Adrenal gland (tissue), 12 donors: Measurements from ENCODE around the gene NDUFS8. TPM values are rescaled to one million over a fixed set of nuclear protein-coding genes. Genes with fewer than 3 reads are reported as not detected.

Experiments used
- DNase-seq, 7 donors: peaks; one replicate each; pipeline ENCODE4 v3.0.0-alpha.2; 2019 to 2020
- H3K27ac ChIP-seq, 5 donors: fragments of 200-600 bp; sonication (generic) in 4 of 5; 1 replicate in 3 of 5; 2 replicates in 2 of 5; pipeline versions ENCODE4 v1.5.1 to v1.8.0; 2016 to 2020; ENCODE audit warnings: mild to moderate bottlenecking in 1 of 5
- H3K27me3 ChIP-seq: fragments of 200-600 bp; 2 replicates; pipeline ENCODE4 v1.8.0; 2021
- H3K36me3 ChIP-seq, 2 donors: fragments of 200-600 bp; replicated peaks in 1 of 2; 1 replicate in 1 of 2; 2 replicates in 1 of 2; pipeline versions ENCODE4 v1.5.1 to v1.8.0; 2018 to 2022
- H3K4me1 ChIP-seq, 2 donors: fragments of 200-600 bp; replicated peaks in 1 of 2; 1 replicate in 1 of 2; 2 replicates in 1 of 2; pipeline versions ENCODE4 v1.5.1 to v1.8.0; 2018 to 2021
- H3K4me3 ChIP-seq, 4 donors: fragments of 200-600 bp; sonication (generic) in 3 of 4; one replicate each; pipeline ENCODE4 v1.5.1; 2016 to 2018
- H3K9me3 ChIP-seq, 3 donors: fragments of 200-600 bp; sonication (generic) in 1 of 3; replicated peaks in 1 of 3; 1 replicate in 2 of 3; 2 replicates in 1 of 3; pipeline versions ENCODE4 v1.5.1 to v1.8.0; 2016 to 2021
- CTCF ChIP-seq, 6 experiments: fragments of 450-650 bp in 4 of 6; fragments of 200-600 bp in 2 of 6; sonication (generic) in 1 of 6; IDR thresholded peaks; 1 replicate in 5 of 6; 2 replicates in 1 of 6; pipeline versions ENCODE4 v1.5.1 to v1.8.0; 2016 to 2021; ENCODE audit warnings: antibody characterized with exemption in 6 of 6, mild to moderate bottlenecking in 2 of 6, moderate library complexity in 1 of 6
- POLR2A ChIP-seq, 2 donors: fragments of 450-650 bp; IDR thresholded peaks; one replicate each; pipeline ENCODE4 v1.6.1; 2017; ENCODE audit warnings: antibody characterized with exemption in 2 of 2, mild to moderate bottlenecking in 2 of 2, moderate library complexity in 1 of 2
- WGBS, 4 donors: extraction: QIAGEN DNeasy Blood & Tissue Kit in 2 of 4; methylation state at CpG; one replicate each; pipeline versions ENCODE4 v1.1.5 to v1.1.7; 2013 to 2017; 5-methylcytosine and 5-hydroxymethylcytosine counted together
- intact Hi-C, 2 donors: fragments of 100-400 bp; cut with DNase I; formaldehyde crosslinking; loops; one replicate each; pipeline versions ENCODE4 v1.14.1 to v1.15.0; 2022 to 2023
- polyA plus RNA-seq, 3 donors: library from polyadenylated mRNA; stranded (reverse); fragments of 200-250 nt in 2 of 3; fragments of 350-450 nt in 1 of 3; fragmentation: Illumina TruSeq in 1 of 3; extraction: RNeasy Lipid Tissue Mini Kit (QIAGEN cat#74804) in 1 of 3; gene quantifications; one replicate each; pipeline ENCODE4 v1.2.3, GENCODE V29; 2013 to 2014
- total RNA-seq, 9 donors: library from RNA; depleted of rRNA in 4 of 9; stranded (reverse); fragments of >200 nt in 4 of 9; fragments of 120-200 nt in 1 of 9; fragmentation: NEBNext Ultra II Directional in 1 of 9; extraction: Animal tissue kit (Norgen Biotek cat#: 25700) in 1 of 9; gene quantifications; one replicate each; pipeline versions ENCODE4 v1.1.0 to v1.2.4, GENCODE V29; 2013 to 2023
- donor health status: healthy with polysubstance abuse.
- donor health status: Bipolar disorder and iron deficiency.
- donor health status: DM: yes; HTN: yes; CAD: no.
- donor health status: DM: no; HTN: no; CAD: no.
- donor health status: DM: no; HTN: no; CAD: no.
- donor health status: DM: yes; HTN: yes; CAD: no.

Gene NDUFS8
- total and polyA plus RNA-seq, 12 donors, result 199 to 1,037 (median 520) TPM

DNA sequence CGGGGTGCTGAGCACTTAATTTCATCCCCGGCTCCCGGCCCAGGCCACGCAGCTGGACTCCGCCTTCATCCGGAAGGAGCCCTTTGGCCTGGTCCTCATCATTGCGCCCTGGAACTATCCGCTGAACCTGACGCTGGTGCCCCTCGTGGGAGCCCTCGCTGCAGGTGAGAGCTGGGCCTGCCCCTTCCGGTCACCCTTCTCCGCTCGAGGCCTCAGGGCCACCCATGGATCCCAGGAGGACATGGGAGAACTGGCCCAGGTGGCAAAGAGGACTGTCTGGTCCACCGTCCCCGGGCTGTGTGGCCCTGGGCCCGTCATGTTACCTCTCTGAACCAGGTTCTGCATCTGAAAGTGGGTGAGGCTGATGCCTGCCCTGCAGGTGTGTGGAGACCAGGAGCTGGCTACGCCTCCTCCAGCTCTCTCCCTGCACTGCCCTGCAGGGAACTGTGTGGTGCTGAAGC, 11.7 kb upstream of the NDUFS8 start:
- Histone ChIP-seq H3K4me3 (no peak overlapping the region), H3K36me3 (peaks cover 0 to 5% of the 10 kb centered on the region in 2 donors), H3K4me1 (peaks cover 24 to 48% of the 10 kb centered on the region in 2 donors), H3K27me3 (no peaks in the 10 kb centered on the region), H3K27ac (no peak overlapping the region), H3K9me3 (no peaks in the 10 kb centered on the region)
- intact Hi-C loops, result loop anchor here in 1 of 2 donors (10.0 kb wide), 1 partner anchor 186 kb away; no protein-coding TSS in a partner anchor
- WGBS, 4 donors, result 73 to 90% (median 88%) methylated on average over 3 to 18 of the region's 18 CpGs
- TF ChIP-seq CTCF (IDR thresholded peaks at IDR 0.05), result no peak
- TF ChIP-seq POLR2A (IDR thresholded peaks at IDR 0.05), result no peak
- DNase-seq, result no peak

GRCh38 chr11:68019486-68019885, 11.0 kb upstream of the NDUFS8 start:
- Histone ChIP-seq H3K27me3 (no peaks in the 10 kb centered on the region), H3K27ac (peak overlapping the region in 1 of 5 donors; percentile 37), H3K4me1 (peaks cover 17 to 41% of the 10 kb centered on the region in 2 donors), H3K4me3 (no peak overlapping the region), H3K9me3 (no peaks in the 10 kb centered on the region), H3K36me3 (peaks cover 0 to 5% of the 10 kb centered on the region in 2 donors)
- TF ChIP-seq CTCF (IDR thresholded peaks at IDR 0.05) (no peak), POLR2A (IDR thresholded peaks at IDR 0.05) (no peak)
- DNase-seq, result no peak
- intact Hi-C loops, result loop anchor here in 1 of 2 donors (10.0 kb wide), 1 partner anchor 185 kb away; no protein-coding TSS in a partner anchor
- 89 to 94% (median 89%) methylated on average over 10 to 12 of the region's 12 CpGs; no CpG with 5 or more reads in 1 of the 4 donors for WGBS, 4 donors

- TF ChIP-seq POLR2A (IDR thresholded peaks at IDR 0.05) (peak in 1 of 2 donors; percentile 29), CTCF (IDR thresholded peaks at IDR 0.05) (peak; percentile 28 to 65 (median 40))
- no peaks in the 10 kb centered on the region for H3K27me3 ChIP-seq
- 23 to 40% (median 33%) methylated on average over 9 to 11 of the region's 11 CpGs for WGBS, 4 donors
- H3K9me3 ChIP-seq, result no peaks in the 10 kb centered on the region
- intact Hi-C loops, result no loop called here
- H3K36me3 ChIP-seq, result peaks cover 0 to 5% of the 10 kb centered on the region in 2 donors
- H3K4me3 ChIP-seq, result no peak overlapping the region
- peaks cover 8 to 33% of the 10 kb centered on the region in 2 donors for H3K4me1 ChIP-seq
- peak in 6 of 7 donors; percentile 70 to 81 (median 78) for DNase-seq
- H3K27ac ChIP-seq, result peak overlapping the region in 3 of 5 donors; percentile 41 to 62 (median 62)
Observed at GRCh38 chr11:68020575-68020974, 9.9 kb upstream of the NDUFS8 start.

GRCh38 chr11:68021167-68021787, 9.2 kb upstream of the NDUFS8 start:
- peak in 5 of 6 experiments; percentile 22 to 44 (median 39) for TF ChIP-seq CTCF (IDR thresholded peaks at IDR 0.05)
- TF ChIP-seq POLR2A (IDR thresholded peaks at IDR 0.05), result no peak
- peak overlapping the region in 3 of 5 donors; percentile 41 to 62 (median 62) for H3K27ac ChIP-seq
- peak in 3 of 7 donors; percentile 60 to 70 (median 70) for DNase-seq
- H3K27me3 ChIP-seq, result no peaks in the 10 kb centered on the region
- intact Hi-C loops, result no loop called here
- no peak overlapping the region for H3K4me3 ChIP-seq
- H3K36me3 ChIP-seq, result peaks cover 0 to 5% of the 10 kb centered on the region in 2 donors
- 69 to 91% (median 76%) methylated on average over 7 to 27 of the region's 27 CpGs for WGBS, 4 donors
- H3K4me1 ChIP-seq, result peaks cover 8 to 33% of the 10 kb centered on the region in 2 donors
- H3K9me3 ChIP-seq, result no peaks in the 10 kb centered on the region
